ENCODE results near the gene SIRPB2. TPM values are rescaled to one million over a fixed set of nuclear protein-coding genes. Genes with fewer than 3 reads are reported as not detected.

SIRPB2 gene
- total RNA-seq, 1 experiment from 2014 or later, result not detected

DNA sequence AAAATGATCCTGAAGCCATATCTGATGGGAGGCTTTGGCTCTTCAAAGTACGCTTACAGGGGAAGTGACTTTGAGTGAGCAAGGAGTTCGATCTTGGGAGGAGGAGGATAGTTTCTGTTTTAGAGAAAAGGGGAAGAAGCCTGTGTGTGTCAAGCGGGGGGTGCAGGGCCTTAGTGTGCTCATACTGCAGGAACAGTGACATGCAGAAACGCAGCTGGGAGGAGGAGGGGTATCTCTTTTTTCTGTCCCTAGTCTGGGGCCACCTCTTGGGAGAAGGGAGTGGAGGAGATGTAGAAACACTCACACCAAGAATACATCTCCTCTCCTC, 46.5 kb upstream of the SIRPB2 start:
- no peak overlapping the region for H2BK12ac ChIP-seq (ENCODE audit: insufficient read length, low read depth, low read length)
- no peak overlapping the region for H3K9ac ChIP-seq (ENCODE audit: extremely low read depth, insufficient read length, low read length)
- H3K36me3 Mint-ChIP-seq (ENCODE audit: insufficient read depth in 1 of 3, low read depth in 3 of 3), result no peaks in the 10 kb centered on the region
- no peak overlapping the region for H3K4me2 ChIP-seq (ENCODE audit: insufficient read depth, insufficient read length, low read length)
- no CpG with 5 or more reads among the region's 4 CpGs for WGBS (ENCODE audit: extremely low coverage, insufficient read length, low lambda C conversion rate)
- no peak overlapping the region for H2AFZ ChIP-seq (ENCODE audit: low read length)
- H3K27ac Mint-ChIP-seq, result no peak overlapping the region
- H3K9me3 Mint-ChIP-seq, result no peaks in the 10 kb centered on the region
- no peak overlapping the region for H3K14ac ChIP-seq (ENCODE audit: insufficient read depth, low read length)
- H4K5ac ChIP-seq (ENCODE audit: insufficient read length, low read depth, low read length), result no peak overlapping the region
- no peak for DNase-seq
- H3K27me3 ChIP-seq (ENCODE audit: insufficient read depth, low read length), result no peaks in the 10 kb centered on the region
- no peaks in the 10 kb centered on the region for H3K79me2 ChIP-seq (ENCODE audit: insufficient read depth, low read length)
- no peak for TF ChIP-seq CTCF (conservative IDR thresholded peaks at IDR 0.05)
- no peak overlapping the region for H3T11ph ChIP-seq (ENCODE audit: low read length)
- H3K79me1 ChIP-seq (ENCODE audit: insufficient read depth, low read depth, low read length, poor library complexity, severe bottlenecking), result no peaks in the 10 kb centered on the region
- no peak overlapping the region for H3K18ac ChIP-seq (ENCODE audit: insufficient read length, low read depth, low read length)
- H3K4me1 ChIP-seq (ENCODE audit: insufficient read depth, low read length), result no peaks in the 10 kb centered on the region
- no peak overlapping the region for H2BK120ac ChIP-seq (ENCODE audit: low read depth, low read length, poor library complexity, severe bottlenecking)
- no peak overlapping the region for H2AK5ac ChIP-seq (ENCODE audit: insufficient read length, low read length)
- H2BK15ac ChIP-seq (ENCODE audit: low read depth, low read length), result no peak overlapping the region
- H3K23ac ChIP-seq (ENCODE audit: insufficient read length, low read depth, low read length), result no peak overlapping the region
- H3K27ac ChIP-seq (ENCODE audit: insufficient read length, low read depth, low read length), result no peak overlapping the region
- no peak overlapping the region for H3K4ac ChIP-seq (ENCODE audit: low read depth, low read length)
- H2BK5ac ChIP-seq (ENCODE audit: insufficient read length, low read length), result no peak overlapping the region
- H4K20me1 ChIP-seq (ENCODE audit: control insufficient read depth, insufficient read depth, insufficient read length), result no peaks in the 10 kb centered on the region
- H3K56ac ChIP-seq (ENCODE audit: insufficient read length, low read depth, low read length), result no peak overlapping the region
- H3K4me1 Mint-ChIP-seq, result peaks cover 2 to 4% of the 10 kb centered on the region in 2 experiments; a peak in 2 of 4 replicates
- H4K8ac ChIP-seq (replicated peaks; ENCODE audit: insufficient read length, low read depth, low read length), result no peak overlapping the region
- H3K4me3 Mint-ChIP-seq, result no peak overlapping the region
- H4K91ac ChIP-seq (ENCODE audit: insufficient read length, low read depth, low read length), result no peak overlapping the region
- no peak overlapping the region for H2BK20ac ChIP-seq (ENCODE audit: low read depth, low read length, poor library complexity, severe bottlenecking)
- no peaks in the 10 kb centered on the region for H3K23me2 ChIP-seq (ENCODE audit: insufficient read length, low read depth, low read length, poor library complexity, severe bottlenecking)
- H3K9me3 ChIP-seq (ENCODE audit: control insufficient read depth, low read depth, low read length), result no peaks in the 10 kb centered on the region
- H3K27me3 Mint-ChIP-seq (ENCODE audit: low read depth), result peaks cover 23% of the 10 kb centered on the region
